SK-N-SH treated with all-trans-retinoic acid at 6 μM for 48 hours (cell line): Measurements from ENCODE around the gene RAP2A.

Source experiments
- OSR1 ChIP-seq: fragments of 250-450 bp; sonication (Bioruptor Pico); IDR thresholded peaks from 2 replicates; pipeline ENCODE4 v1.8.0; 2022; ENCODE audit warnings: moderate library complexity, mild to moderate bottlenecking, inconsistent platforms
- RARB ChIP-seq: fragments of 250-450 bp; sonication (Bioruptor Pico); IDR thresholded peaks from 2 replicates; pipeline ENCODE4 v1.8.0; 2021; ENCODE audit warnings: mild to moderate bottlenecking, moderate library complexity
- TF ChIP-seq, protein P1 (sequence below): fragments of 250-450 bp; sonication (Bioruptor Pico); IDR thresholded peaks from 2 replicates; pipeline ENCODE4 v1.8.0; 2020; ENCODE audit warnings: mild to moderate bottlenecking, moderate library complexity, borderline replicate concordance

DNA sequence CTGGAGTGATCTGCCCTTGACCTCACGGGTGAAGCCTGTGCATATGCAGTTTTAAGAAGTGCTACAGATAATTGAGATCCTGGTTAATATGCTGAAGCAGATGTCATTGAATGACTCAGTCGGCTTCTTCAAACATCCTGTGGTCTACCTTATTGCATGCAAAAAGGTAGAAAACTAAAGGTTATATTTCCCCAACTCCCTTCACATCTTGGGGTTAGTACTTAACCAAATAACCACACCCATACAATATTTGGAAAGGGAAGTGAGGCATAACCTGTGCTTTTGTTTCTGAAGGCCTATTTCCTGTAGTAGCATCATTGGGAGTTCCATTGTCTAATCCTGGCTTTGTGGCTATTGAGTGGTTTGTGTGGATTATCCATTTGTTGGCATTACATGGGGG, 58.3 kb downstream of the RAP2A start:
- TF ChIP-seq RARB (no peak), OSR1 (CRISPR knock-in tag) (no peak)
- TF ChIP-seq, protein P1, sequence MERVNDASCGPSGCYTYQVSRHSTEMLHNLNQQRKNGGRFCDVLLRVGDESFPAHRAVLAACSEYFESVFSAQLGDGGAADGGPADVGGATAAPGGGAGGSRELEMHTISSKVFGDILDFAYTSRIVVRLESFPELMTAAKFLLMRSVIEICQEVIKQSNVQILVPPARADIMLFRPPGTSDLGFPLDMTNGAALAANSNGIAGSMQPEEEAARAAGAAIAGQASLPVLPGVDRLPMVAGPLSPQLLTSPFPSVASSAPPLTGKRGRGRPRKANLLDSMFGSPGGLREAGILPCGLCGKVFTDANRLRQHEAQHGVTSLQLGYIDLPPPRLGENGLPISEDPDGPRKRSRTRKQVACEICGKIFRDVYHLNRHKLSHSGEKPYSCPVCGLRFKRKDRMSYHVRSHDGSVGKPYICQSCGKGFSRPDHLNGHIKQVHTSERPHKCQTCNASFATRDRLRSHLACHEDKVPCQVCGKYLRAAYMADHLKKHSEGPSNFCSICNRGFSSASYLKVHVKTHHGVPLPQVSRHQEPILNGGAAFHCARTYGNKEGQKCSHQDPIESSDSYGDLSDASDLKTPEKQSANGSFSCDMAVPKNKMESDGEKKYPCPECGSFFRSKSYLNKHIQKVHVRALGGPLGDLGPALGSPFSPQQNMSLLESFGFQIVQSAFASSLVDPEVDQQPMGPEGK (CRISPR knock-in tag) = no peak
